Stimulated activated CD8-positive, alpha-beta memory T cell treated with anti-CD3 and anti-CD28 coated beads, Interleukin-15, amount 100 ng/mL, for 1 hour (primary cell): Measurements from ENCODE around the gene BHLHA9.

Source experiments
- DNase-seq: peaks from one replicate; pipeline ENCODE4 v3.0.0-alpha.2; 2020; ENCODE audit warnings: low read depth

BHLHA9 gene

GRCh38 chr17:1255041-1255440 lies 15.2 kb upstream of the BHLHA9 start:
- no peak for DNase-seq

GRCh38 chr17:1256699-1257098 lies 13.5 kb upstream of the BHLHA9 start:
- no peak for DNase-seq

DNA sequence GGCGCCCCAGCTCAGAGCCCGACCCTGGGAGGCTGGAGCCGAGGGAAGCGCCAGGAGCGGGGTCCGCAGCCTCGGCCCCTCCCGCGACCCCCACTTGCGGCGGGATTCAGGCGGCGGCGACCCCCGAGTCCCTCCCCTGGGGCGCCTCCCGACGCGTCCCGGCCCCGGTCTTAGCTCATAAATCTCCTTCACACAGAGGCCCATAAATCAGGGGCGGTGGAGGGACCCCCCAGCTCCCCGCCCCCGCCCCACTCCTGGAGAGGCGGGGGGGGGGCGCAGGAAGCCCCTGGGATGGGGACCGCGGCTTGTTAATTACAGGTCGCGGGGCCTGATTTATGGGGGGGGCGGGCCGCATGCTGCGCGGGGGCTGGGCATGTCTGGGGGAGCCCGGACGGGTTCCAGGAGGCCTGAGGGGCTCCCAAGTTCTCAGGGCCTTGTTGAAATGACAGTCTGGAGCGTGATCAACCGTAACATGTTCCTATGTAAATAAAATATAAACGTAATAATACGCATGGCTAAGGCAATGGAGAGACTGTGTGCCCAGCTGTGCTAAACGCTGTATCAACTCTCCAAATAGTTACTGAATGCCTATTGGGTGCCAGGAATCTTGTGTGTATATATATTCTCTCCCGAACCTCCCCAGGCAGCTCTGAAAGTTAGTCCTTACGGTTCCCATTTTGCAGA lies 10.0 kb upstream of the BHLHA9 start:
- no peak for DNase-seq

DNA sequence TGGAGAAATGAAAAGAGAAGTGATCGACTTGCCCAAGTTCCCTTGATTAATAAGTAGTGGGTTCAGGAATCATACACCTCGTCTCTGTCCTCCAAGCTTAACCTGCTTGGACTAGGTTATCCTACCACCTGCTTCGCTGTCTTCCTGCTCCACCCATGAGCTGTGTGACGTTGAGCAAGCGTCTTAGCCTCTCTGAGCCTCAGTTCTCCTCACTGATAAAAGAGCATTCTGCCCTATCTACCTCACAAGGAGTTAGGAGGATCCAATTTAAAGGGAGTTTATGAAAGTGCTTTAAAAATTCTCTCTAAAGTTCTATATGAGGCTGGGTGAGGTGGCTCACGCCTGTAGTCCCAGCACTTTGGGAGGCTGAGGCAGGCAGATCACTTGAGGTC lies 9.5 kb upstream of the BHLHA9 start:
- no peak for DNase-seq

GRCh38 chr17:1264196-1264595 lies 6.0 kb upstream of the BHLHA9 start:
- no peak for DNase-seq

DNA sequence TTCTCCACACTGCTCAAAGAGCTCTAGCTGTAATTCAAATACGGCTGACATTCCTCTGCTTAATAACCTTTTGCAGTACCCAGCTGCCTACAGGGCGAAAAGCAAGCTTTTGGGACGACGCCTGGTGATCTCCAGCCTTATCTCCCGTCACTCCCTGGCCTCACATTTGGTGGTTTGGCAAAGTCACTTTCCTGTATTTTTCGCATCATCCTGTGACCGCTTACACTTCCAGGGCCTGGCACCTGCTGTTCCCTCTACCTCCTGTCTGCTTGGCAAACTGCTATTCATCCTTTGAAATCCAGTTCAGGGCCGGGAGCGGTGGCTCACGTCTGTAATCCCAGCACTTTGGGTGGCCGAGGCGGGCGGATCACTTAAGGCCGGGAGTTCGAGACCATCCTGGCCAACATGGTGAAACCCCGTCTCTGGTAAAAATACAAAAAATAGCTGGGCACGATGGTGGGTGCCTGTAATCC lies 2.7 kb upstream of the BHLHA9 start:
- no peak for DNase-seq

DNA sequence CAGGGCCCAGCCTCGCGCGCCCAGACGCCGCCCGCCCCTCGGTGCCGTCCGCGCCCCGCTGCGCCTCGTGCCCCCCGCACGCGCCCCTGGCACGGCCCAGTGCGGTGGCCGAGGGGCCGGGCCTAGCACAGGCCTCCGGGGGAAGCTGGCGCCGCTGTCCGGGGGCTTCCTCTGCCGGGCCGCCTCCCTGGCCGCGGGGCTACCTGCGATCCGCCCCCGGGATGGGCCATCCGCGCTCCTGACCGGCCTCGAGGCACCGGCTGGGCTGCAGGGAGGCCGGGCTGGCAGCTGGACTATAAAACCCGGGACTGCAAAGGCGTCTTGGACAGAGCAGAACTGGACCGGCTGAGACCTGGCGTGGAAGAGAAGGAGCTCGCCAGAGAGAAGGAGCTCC lies 783 bp downstream of the BHLHA9 start:
- no peak for DNase-seq

DNA sequence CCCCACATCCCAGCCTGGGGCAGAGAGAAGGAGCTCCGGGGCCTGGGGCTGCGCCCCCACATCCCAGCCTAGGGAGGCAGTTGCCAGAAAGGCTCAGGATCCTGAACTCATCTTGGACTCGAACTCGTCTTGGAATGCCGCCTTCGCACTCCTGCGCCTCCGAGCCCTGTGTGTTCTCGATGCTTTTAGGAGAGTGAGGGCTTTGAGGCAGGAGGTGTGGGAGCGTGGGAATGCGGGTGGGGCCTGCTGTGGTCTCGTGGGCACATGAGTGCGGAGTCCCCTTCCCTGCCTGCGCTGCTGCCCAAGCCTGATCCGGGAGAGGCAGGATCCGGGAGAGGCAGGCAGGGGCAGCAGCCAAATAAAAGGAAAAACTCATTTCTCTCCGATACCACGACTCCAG lies 1.2 kb downstream of the BHLHA9 start:
- DNase-seq = no peak

DNA sequence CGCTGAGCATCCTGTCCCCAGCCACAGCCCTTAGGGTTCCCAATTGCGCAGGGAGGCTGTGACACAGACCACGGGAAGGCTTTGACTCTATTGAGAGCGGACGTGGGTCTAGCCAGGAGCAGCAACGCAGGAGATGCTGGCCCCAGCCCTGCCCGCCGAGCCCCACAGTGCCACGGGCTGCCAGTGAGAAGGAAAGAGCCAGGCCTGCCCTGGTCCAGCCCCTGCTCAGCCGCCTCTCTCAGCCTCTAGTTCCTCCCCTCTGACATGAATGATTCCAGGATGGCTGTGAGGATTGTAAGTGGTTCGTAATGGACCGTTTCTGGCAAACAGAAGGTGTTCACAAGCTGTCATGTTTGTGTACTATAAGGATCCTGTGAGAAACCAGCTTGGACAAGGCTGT lies 2.5 kb downstream of the BHLHA9 start:
- DNase-seq = no peak

DNA sequence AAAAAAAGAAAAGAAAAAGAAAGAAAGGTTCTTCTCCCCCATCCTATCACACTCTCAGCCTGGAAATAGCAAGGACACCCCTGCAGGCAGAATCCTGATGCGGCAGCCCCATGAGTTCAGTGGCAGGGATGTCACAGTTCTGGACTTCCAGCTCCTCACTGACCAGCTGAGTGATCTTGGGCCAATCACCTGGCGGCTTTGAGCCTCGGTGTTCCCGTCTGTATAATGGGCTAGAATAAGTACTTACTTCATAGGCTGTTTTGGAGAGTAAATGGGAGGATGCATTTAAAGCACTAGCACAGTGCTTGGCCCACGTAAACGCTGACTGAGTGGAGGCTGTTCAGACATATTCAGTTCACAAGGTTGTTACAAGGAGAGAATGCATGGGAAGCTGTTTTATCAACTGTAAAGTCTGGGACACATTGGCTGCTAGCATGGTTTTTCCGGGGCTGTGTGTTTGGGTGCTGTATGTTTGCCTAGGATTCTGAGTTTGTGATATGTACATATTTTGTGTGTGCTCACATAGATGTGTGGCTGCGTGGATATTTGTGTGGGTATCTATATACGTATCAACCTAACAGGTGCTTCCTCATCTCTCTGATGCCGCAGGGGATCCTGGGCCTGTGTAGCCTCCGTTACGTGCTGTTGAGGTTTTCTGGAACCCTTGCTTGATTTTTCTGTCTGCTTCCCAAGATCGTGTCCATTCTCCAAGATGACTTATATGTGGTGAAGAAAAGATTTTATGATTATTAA lies 3.4 kb downstream of the BHLHA9 start:
- DNase-seq = no peak

- no peak for DNase-seq
Observed at GRCh38 chr17:1274245-1274608, 4.0 kb downstream of the BHLHA9 start.

DNA sequence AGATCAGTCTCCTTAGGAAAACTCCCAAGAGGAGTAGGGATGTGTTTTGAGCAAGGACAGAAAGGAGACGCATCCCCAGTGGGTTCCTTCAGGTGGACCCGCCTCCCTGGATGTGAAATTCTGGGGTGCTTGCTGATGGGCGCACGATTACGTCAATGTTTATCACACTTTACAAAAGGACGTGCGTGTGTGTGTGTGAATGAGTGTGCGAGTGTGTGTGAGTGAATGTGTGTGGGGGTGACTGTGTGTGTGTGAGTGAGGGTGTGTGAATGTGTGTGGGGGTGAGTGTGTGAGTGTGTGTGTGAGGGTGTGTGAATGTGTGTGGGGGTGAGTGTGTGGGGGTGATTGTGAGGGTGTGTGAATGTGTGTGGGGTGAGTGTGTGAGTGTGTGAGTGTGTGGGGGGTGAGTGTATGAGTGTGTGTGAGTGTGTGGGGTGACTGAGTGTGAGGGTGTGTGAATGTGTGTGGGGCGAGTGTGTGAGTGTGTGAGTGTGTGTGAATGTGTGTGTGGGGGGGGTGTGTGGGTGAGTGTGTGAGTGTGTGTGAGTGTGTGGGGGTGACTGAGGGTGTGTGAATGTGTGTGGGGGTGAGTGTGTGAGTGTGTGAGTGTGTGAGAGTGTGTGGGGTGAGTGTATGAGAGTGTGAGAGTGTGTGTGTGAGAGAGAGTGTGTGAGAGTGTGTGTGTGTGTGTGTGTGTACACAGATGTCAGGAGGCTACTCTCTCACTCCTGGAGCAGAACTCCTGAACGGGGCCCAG lies 5.1 kb downstream of the BHLHA9 start:
- DNase-seq = no peak

- DNase-seq = peak; percentile 62
Observed at GRCh38 chr17:1275962-1276736, 5.9 kb downstream of the BHLHA9 start.

GRCh38 chr17:1280652-1281051 lies 10.4 kb downstream of the BHLHA9 start:
- no peak for DNase-seq

DNA sequence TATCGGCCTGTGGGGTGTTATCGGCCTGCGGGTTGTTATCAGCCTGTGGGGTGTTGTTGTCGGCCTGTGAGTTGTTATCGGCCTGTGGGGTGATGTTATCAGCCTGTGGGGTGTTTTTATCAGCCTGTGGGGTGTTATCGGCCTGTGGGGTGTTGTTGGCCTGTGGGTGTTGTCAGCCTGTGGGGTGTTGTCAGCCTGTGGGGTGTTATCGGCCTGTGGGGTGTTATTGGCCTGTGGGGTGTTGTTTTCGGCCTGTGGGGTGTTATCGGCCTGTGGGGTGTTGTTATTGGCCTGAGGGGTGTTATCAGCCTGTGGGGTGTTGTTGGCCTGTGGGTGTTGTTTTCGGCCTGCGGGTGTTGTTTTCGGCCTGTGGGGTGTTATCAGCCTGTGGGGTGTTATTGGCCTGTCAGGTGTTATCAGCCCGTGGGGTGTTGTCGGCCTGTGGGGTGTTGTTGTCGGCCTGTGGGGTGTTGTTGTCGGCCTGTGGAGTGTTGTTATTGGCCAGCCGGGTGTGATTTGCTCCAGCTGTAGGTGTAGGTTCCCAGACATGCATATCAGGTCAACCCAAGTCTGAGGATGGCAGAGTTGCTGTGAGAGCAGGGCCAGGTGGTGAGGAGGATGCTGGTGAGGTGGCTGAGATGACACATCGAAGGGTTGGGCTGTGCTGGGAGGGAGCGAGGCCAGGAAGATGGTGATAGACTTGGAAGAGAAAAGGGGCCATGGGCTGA lies 16.3 kb downstream of the BHLHA9 start:
- no peak for DNase-seq

GRCh38 chr17:1289695-1290094 lies 19.5 kb downstream of the BHLHA9 start:
- no peak for DNase-seq

- no peak for DNase-seq
Observed at GRCh38 chr17:1290676-1291075, 20.4 kb downstream of the BHLHA9 start.

- peak; percentile 66 for DNase-seq
Observed at GRCh38 chr17:1294157-1294717, 24.0 kb downstream of the BHLHA9 start.

GRCh38 chr17:1298606-1299005 lies 28.4 kb downstream of the BHLHA9 start:
- no peak for DNase-seq

DNA sequence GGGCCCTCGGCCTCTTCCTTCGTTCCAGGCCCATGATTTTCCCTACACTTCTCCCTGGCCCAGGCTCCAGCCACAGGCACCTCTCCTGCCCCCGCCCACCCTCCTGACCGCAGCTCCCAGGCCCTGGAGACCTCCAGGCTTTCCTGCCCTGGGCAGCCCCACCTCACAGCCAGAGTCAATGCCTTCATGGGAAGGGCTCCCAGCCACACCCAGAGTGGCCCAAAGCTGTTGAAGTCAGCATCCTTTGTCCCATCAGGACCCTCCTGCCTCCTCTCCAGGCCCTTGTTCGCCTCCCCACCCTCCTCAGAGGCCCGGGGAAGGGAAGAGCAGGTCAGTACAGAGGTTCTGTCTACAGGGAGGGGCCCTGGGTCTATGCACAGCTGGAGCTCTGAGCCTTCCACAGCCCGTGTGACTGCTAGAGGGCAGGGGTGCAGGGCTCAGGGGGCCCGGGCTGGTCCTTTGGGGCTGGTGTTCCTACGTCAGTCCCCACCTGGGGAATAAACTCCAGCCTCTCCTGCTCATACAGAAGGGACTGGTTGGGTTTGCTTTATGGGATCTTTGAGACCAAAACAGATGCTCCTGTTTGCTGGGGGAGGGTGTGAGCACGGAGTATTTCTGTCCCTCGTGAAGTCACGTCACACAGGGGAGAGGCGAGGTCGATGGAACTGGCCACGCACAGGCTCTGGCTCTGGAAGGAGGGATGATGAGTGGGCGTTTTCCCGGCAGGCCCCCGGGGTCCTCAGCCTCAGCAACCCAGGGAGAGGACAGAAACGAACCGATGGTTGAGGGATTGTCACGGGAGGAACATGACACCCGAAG lies 29.5 kb downstream of the BHLHA9 start:
- no peak for DNase-seq
